SW 1271 (cell line): ENCODE measurements around the gene INPPL1.

Experiments used
- DNase-seq, 2 experiments: peaks; one replicate each; lab custom pipeline; 2025; lab: John Stamatoyannopoulos, UW

The INPPL1 gene

GRCh38 chr11:72287293-72287692 is 62.7 kb downstream of the INPPL1 start:
- no peak for DNase-seq
